Pancreas (tissue), 10 donors: ENCODE data around the gene PLEKHA1. TPM values are rescaled to one million over a fixed set of nuclear protein-coding genes. Genes with fewer than 3 reads are reported as not detected.

Source experiments
- ATAC-seq, 4 donors: fragments of 200-7000 bp; cut with Tn5 transposase; one replicate each; pipeline versions ENCODE4 v1.8.0 to v1.9.1; 2020; ENCODE audit warnings: mild to moderate bottlenecking in 4 of 4, moderate library complexity in 4 of 4
- DNase-seq, 6 donors: peaks; one replicate each; pipeline ENCODE4 v3.0.0-alpha.2; 2020
- FAIRE-seq: peaks from 2 replicates; lab custom pipeline; 2012; peaks lifted over from hg19 to GRCh38; lab: Jason Lieb, UNC
- H3K27ac ChIP-seq, 4 donors: fragments of 200-600 bp; sonication (generic); 1 replicate in 3 of 4; 2 replicates in 1 of 4; pipeline versions ENCODE4 v1.5.0 to v1.8.0; 2020
- H3K27me3 ChIP-seq, 4 donors: fragments of 200-600 bp; one replicate each; pipeline ENCODE4 v1.8.0; 2021
- H3K36me3 ChIP-seq, 3 donors: fragments of 200-600 bp; sonication (generic) in 1 of 3; one replicate each; pipeline versions ENCODE4 v1.5.0 to v1.8.0; 2020 to 2021
- H3K4me1 ChIP-seq, 3 donors: fragments of 200-600 bp; one replicate each; pipeline ENCODE4 v1.8.0; 2021
- H3K4me3 ChIP-seq, 4 donors: fragments of 200-600 bp; sonication (generic) in 2 of 4; one replicate each; pipeline versions ENCODE4 v1.5.0 to v1.8.0; 2020 to 2021
- H3K9me3 ChIP-seq, 4 donors: fragments of 200-600 bp; one replicate each; pipeline ENCODE4 v1.8.0; 2021
- whole genome bisulfite sequencing, 2 donors: extraction: QIAGEN DNeasy Blood & Tissue Kit; methylation state at CpG; one replicate each; pipeline ENCODE4 v1.1.7; 2013; 5-methylcytosine and 5-hydroxymethylcytosine counted together
- intact Hi-C, 3 donors: fragments of 100-400 bp; cut with DNase I; formaldehyde crosslinking; loops; one replicate each; pipeline versions ENCODE4 v1.11.1 to v1.14.2; 2022
- polyA plus RNA-seq, 2 donors: library from polyadenylated mRNA; stranded (reverse); fragments of 200-250 nt; gene quantifications; one replicate each; pipeline ENCODE4 v1.2.3, GENCODE V29; 2013
- total RNA-seq, 6 donors: library from RNA; stranded (reverse); fragmentation: NEBNext Ultra II Directional in 4 of 6; extraction: Animal tissue kit (Norgen Biotek cat#: 25700) in 4 of 6; gene quantifications; one replicate each; pipeline versions ENCODE4 v1.2.1 to v1.2.4, GENCODE V29; 2021 to 2023
- TF ChIP-seq, protein P1 (sequence below), 4 donors: fragments of 200-600 bp; sonication (generic) in 3 of 4; IDR thresholded peaks; one replicate each; pipeline versions ENCODE4 v1.5.0 to v1.8.0; 2021; ENCODE audit warnings: antibody characterized with exemption in 4 of 4
- donor health status: healthy with polysubstance abuse.
- donor health status: DM: no; HTN: no; CAD: no; lungs with moderate emphysema.
- donor health status: DM: no; HTN: no; CAD: no.
- donor health status: control.
- donor health status: control.
- donor health status: Bipolar disorder and iron deficiency.
- donor health status: DM: yes; HTN: yes; CAD: no.
- donor health status: DM: no; HTN: no; CAD: no.
- donor health status: DM: no; HTN: no; CAD: no.
- donor health status: DM: yes; HTN: yes; CAD: no.

PLEKHA1 gene
- total and polyA plus RNA-seq, 8 donors = 8.8 to 31.6 (median 20.4) TPM

GRCh38 chr10:122419876-122420623 is 45.5 kb downstream of the PLEKHA1 start:
- DNase-seq (no peak), ATAC-seq (no peak), FAIRE-seq (no peak)
- intact Hi-C loops = no loop called here
- Histone ChIP-seq H3K27me3 (no peaks in the 10 kb centered on the region), H3K9me3 (no peaks in the 10 kb centered on the region), H3K27ac (no peak overlapping the region), H3K4me1 (peaks cover 0 to 3% (median 0%) of the 10 kb centered on the region in 3 donors), H3K36me3 (peaks cover 0 to 22% (median 4%) of the 10 kb centered on the region in 3 donors), H3K4me3 (no peak overlapping the region)
- TF ChIP-seq, protein P1, sequence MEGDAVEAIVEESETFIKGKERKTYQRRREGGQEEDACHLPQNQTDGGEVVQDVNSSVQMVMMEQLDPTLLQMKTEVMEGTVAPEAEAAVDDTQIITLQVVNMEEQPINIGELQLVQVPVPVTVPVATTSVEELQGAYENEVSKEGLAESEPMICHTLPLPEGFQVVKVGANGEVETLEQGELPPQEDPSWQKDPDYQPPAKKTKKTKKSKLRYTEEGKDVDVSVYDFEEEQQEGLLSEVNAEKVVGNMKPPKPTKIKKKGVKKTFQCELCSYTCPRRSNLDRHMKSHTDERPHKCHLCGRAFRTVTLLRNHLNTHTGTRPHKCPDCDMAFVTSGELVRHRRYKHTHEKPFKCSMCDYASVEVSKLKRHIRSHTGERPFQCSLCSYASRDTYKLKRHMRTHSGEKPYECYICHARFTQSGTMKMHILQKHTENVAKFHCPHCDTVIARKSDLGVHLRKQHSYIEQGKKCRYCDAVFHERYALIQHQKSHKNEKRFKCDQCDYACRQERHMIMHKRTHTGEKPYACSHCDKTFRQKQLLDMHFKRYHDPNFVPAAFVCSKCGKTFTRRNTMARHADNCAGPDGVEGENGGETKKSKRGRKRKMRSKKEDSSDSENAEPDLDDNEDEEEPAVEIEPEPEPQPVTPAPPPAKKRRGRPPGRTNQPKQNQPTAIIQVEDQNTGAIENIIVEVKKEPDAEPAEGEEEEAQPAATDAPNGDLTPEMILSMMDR (IDR thresholded peaks at IDR 0.05) = no peak
- 86 to 92% methylated on average over 3 of the region's 3 CpGs for WGBS, 2 donors

DNA sequence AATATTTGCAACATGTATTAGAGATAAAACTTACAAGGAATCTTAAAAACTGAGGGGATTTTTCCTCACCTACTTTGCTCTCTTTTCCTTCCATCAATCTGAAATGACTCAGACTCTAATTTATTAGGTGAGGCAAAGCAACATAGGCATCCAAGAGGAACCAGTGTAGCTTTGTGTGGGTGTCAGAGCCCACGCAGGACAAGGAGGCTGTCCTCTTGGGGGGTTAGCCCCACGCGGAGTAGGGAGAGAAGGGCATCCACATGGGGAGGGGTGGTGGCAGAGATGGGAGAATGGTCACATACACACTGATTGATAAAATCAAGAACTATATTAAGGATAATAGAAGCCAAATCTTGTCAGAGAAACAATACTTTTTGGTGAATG is 46.1 kb downstream of the PLEKHA1 start:
- TF ChIP-seq, protein P1 (IDR thresholded peaks at IDR 0.05) = no peak
- 91 to 92% methylated on average over 3 of the region's 3 CpGs for WGBS, 2 donors
- H3K36me3 ChIP-seq = peaks cover 0 to 22% (median 4%) of the 10 kb centered on the region in 3 donors
- H3K4me1 ChIP-seq = peaks cover 0 to 3% (median 0%) of the 10 kb centered on the region in 3 donors
- H3K9me3 ChIP-seq = no peaks in the 10 kb centered on the region
- ATAC-seq (no peak), DNase-seq (no peak), FAIRE-seq (no peak)
- H3K27ac ChIP-seq = no peak overlapping the region
- no peaks in the 10 kb centered on the region for H3K27me3 ChIP-seq
- intact Hi-C loops = no loop called here
- no peak overlapping the region for H3K4me3 ChIP-seq

- Histone ChIP-seq H3K9me3 (no peaks in the 10 kb centered on the region), H3K27me3 (no peaks in the 10 kb centered on the region), H3K4me1 (peaks cover 0 to 3% (median 0%) of the 10 kb centered on the region in 3 donors), H3K27ac (no peak overlapping the region), H3K36me3 (peaks cover 0 to 16% (median 4%) of the 10 kb centered on the region in 3 donors), H3K4me3 (no peak overlapping the region)
- WGBS, 2 donors = 72 to 84% methylated on average over 3 of the region's 3 CpGs
- intact Hi-C loops = no loop called here
- no peak for DNase-seq
- ATAC-seq = no peak
- TF ChIP-seq, protein P1 (IDR thresholded peaks at IDR 0.05) = no peak
- no peak for FAIRE-seq
Measured at GRCh38 chr10:122421054-122421625, 46.6 kb downstream of the PLEKHA1 start.

DNA sequence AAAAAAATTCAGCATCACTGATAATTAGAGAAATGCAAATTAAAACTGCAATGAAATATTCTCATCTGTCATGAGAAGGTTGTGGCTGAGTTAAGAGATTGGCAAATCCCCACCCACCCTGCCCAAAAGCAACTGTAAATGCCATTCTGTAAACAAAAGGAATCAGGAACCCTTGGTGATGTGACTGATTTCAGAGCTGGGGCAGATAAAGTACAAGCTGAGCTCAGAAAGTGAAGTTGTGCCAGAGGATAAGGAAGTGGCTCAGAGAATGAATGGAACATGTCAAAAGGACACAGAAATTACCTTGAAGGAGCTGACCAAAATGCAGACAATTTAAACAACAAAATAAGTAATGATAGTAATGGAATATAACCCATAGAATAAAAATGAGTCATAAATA is 47.2 kb downstream of the PLEKHA1 start:
- H3K36me3 ChIP-seq = peaks cover 0 to 10% (median 2%) of the 10 kb centered on the region in 3 donors
- FAIRE-seq (no peak), DNase-seq (no peak), ATAC-seq (no peak)
- H3K9me3 ChIP-seq = no peaks in the 10 kb centered on the region
- TF ChIP-seq, protein P1 (IDR thresholded peaks at IDR 0.05) = no peak
- no peak overlapping the region for H3K4me3 ChIP-seq
- intact Hi-C loops = no loop called here
- H3K27ac ChIP-seq = no peak overlapping the region
- no peaks in the 10 kb centered on the region for H3K27me3 ChIP-seq
- peaks cover 0 to 3% (median 0%) of the 10 kb centered on the region in 3 donors for H3K4me1 ChIP-seq
